SK-N-MC (cell line): Measurements from ENCODE around the gene XPC.

Source experiments
- DNase-seq: peaks from one replicate; pipeline ENCODE4 v3.0.0-alpha.2; 2011; ENCODE audit warnings: low read depth, low spot score
- H3K27ac ChIP-seq: fragments of 200-600 bp; sonication (generic); 2 replicates; pipeline ENCODE4 v1.5.1; 2016; ENCODE audit warnings: mixed run types
- H3K36me3 ChIP-seq: fragments of 200-600 bp; sonication (generic); 2 replicates; pipeline ENCODE4 v1.6.1; 2017; ENCODE audit warnings: antibody characterized with exemption, low read length, mixed read lengths; ENCODE audit not compliant: insufficient read depth
- H3K4me3 ChIP-seq: fragments of 200-600 bp; sonication (generic); 2 replicates; pipeline ENCODE4 v1.5.1; 2016
- H3K9ac ChIP-seq: fragments of 200-600 bp; sonication (generic); 2 replicates; pipeline ENCODE4 v1.8.0; 2017; ENCODE audit warnings: mixed run types, mixed read lengths; ENCODE audit not compliant: insufficient read length
- H3K9me3 ChIP-seq: fragments of 200-600 bp; sonication (generic); 2 replicates; pipeline ENCODE4 v1.6.1; 2017; ENCODE audit warnings: low read depth, mild to moderate bottlenecking, antibody characterized with exemption, low read length, moderate library complexity, mixed read lengths
- EZH2 ChIP-seq: fragments of 200-600 bp; sonication (generic); IDR thresholded peaks from one replicate; pipeline ENCODE4 v1.6.1; 2017; ENCODE audit warnings: antibody characterized with exemption
- FOXP2 ChIP-seq: optimal IDR thresholded peaks from 2 replicates; pipeline ENCODE3; 2011; ENCODE audit warnings: mild to moderate bottlenecking, moderate library complexity; ENCODE audit not compliant: insufficient read depth; ENCODE audit errors: extremely low read length, control extremely low read depth
- POLR2AphosphoS5 ChIP-seq: IDR thresholded peaks from 2 replicates; pipeline ENCODE4 v1.6.1; 2012; ENCODE audit warnings: mild to moderate bottlenecking, low read depth, low read length, borderline replicate concordance

XPC gene

DNA sequence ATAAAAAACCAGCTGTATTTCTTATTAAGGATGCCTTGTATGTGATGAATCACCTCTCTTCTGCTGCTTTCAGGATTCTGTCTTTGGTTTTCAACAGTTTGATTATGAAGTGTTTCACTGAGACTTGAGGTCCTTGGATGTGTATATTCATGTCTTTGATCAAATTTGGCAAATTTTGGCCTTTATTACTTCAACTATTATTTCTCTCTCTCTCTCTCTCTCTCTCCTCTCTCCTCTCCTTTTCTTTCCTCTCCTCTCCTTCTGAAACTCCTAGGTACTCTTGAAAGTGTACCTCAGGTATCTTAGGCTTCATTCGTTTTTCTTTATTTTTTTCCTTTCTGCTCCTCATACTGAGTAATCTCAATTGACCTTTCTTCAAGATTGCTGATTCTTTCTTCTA, 43.5 kb upstream of the XPC start:
- DNase-seq, result no peak
- Histone ChIP-seq H3K4me3 (no peak overlapping the region), H3K9ac (no peak overlapping the region), H3K27ac (no peak overlapping the region), H3K9me3 (no peaks in the 10 kb centered on the region), H3K36me3 (no peaks in the 10 kb centered on the region)
- no peak for TF ChIP-seq POLR2AphosphoS5

GRCh38 chr3:14220933-14221332, 42.5 kb upstream of the XPC start:
- no peak for DNase-seq
- H3K36me3 ChIP-seq, result no peaks in the 10 kb centered on the region
- no peak overlapping the region for H3K27ac ChIP-seq
- no peak overlapping the region for H3K4me3 ChIP-seq
- TF ChIP-seq FOXP2, result no peak
- no peak for TF ChIP-seq POLR2AphosphoS5
- no peak for TF ChIP-seq EZH2
- H3K9ac ChIP-seq, result no peak overlapping the region
- no peaks in the 10 kb centered on the region for H3K9me3 ChIP-seq

- Histone ChIP-seq H3K36me3 (no peaks in the 10 kb centered on the region), H3K9ac (no peak overlapping the region), H3K27ac (no peak overlapping the region), H3K4me3 (no peak overlapping the region), H3K9me3 (no peaks in the 10 kb centered on the region)
- TF ChIP-seq POLR2AphosphoS5 (no peak), FOXP2 (no peak), EZH2 (no peak)
- no peak for DNase-seq
Measured at GRCh38 chr3:14218355-14218754, 40.0 kb upstream of the XPC start.

GRCh38 chr3:14216257-14217048, 38.1 kb upstream of the XPC start:
- TF ChIP-seq FOXP2 (no peak), EZH2 (no peak), POLR2AphosphoS5 (no peak)
- H3K9ac ChIP-seq, result no peak overlapping the region
- H3K36me3 ChIP-seq, result no peaks in the 10 kb centered on the region
- DNase-seq, result no peak
- H3K4me3 ChIP-seq, result no peak overlapping the region
- H3K9me3 ChIP-seq, result no peaks in the 10 kb centered on the region
- H3K27ac ChIP-seq, result no peak overlapping the region

GRCh38 chr3:14214764-14215163, 36.4 kb upstream of the XPC start:
- TF ChIP-seq POLR2AphosphoS5, result no peak
- TF ChIP-seq FOXP2, result no peak
- no peaks in the 10 kb centered on the region for H3K36me3 ChIP-seq
- no peak for DNase-seq
- no peak overlapping the region for H3K4me3 ChIP-seq
- H3K9me3 ChIP-seq, result no peaks in the 10 kb centered on the region
- H3K9ac ChIP-seq, result no peak overlapping the region
- H3K27ac ChIP-seq, result no peak overlapping the region

DNA sequence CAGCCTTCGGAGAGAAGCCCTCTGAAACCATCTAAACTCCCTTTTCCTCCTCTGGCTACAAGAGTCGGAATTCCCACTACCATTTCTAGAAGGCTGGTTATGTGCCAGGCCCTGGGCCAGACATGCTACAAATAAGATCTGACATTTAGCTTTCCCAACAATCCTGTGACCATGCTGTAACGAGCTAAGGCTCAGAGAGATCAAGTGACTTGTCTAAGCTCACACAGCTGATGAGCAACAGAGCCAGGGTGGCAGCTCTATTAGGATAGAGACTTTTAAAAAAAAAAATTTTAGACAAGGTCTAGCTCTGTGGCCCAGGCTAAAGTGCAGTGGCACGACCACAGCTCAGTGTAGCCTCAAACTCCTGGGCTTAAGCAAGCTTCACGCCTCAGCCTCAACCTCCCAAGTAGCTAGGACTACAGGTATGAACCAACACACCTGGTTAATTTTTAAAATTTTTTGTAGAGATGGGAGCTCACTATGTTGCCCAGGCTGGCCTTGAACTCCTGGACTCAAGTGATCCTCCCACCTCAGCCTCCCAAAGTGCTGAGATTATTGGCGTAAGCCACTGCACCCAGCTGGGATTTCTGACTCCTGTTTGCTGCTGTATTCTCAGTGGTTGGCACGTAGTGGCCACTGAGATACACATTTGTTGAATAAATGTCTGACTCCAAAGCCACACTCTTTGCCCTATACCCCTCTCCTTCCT, 34.8 kb upstream of the XPC start:
- Histone ChIP-seq H3K27ac (no peak overlapping the region), H3K36me3 (no peaks in the 10 kb centered on the region), H3K9ac (no peak overlapping the region), H3K9me3 (no peaks in the 10 kb centered on the region), H3K4me3 (no peak overlapping the region)
- DNase-seq, result no peak
- no peak for TF ChIP-seq EZH2
- TF ChIP-seq POLR2AphosphoS5, result no peak
- TF ChIP-seq FOXP2, result no peak

- DNase-seq, result no peak
- Histone ChIP-seq H3K9ac (no peak overlapping the region), H3K27ac (no peak overlapping the region), H3K4me3 (no peak overlapping the region), H3K36me3 (no peaks in the 10 kb centered on the region), H3K9me3 (no peaks in the 10 kb centered on the region)
- no peak for TF ChIP-seq EZH2
- TF ChIP-seq POLR2AphosphoS5, result no peak
- TF ChIP-seq FOXP2, result no peak
Measured at GRCh38 chr3:14212032-14212431, 33.6 kb upstream of the XPC start.

DNA sequence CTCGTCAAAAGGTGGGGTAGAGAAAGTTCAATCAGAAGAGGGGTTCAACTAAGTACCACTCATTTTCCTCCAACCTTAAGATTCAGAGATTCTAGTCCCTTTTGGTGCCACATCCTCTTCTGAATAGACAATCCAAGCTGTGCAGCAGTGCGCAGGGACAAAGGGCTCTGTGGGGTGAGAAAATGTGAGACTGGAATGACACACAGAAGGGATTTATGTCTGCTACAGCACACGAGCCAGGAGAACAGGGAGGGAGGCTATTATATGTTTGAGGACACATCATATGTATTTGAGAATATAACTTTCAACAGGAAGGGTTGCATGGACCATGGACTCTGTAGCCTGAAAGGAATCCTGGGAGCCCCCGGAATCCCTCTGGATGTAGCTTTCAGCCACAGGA, 33.2 kb upstream of the XPC start:
- H3K27ac ChIP-seq, result no peak overlapping the region
- no peak for DNase-seq
- no peaks in the 10 kb centered on the region for H3K9me3 ChIP-seq
- H3K9ac ChIP-seq, result no peak overlapping the region
- no peaks in the 10 kb centered on the region for H3K36me3 ChIP-seq
- TF ChIP-seq POLR2AphosphoS5 (no peak), EZH2 (no peak), FOXP2 (no peak)
- no peak overlapping the region for H3K4me3 ChIP-seq
